Endometrial microvascular endothelial cells (primary cell): Measurements from ENCODE around the gene PAPPA2. TPM values are rescaled to one million over a fixed set of nuclear protein-coding genes. Genes with fewer than 3 reads are reported as not detected.
"Not testable (repeated sequence)": the region's sequence is repeated elsewhere in the genome, so short reads cannot be mapped to it uniquely, and the experiment has no call there.

Source experiments
- in situ Hi-C: cut with HindIII; loops from 2 replicates; pipeline ENCODE4 v1.10.0; 2017; ENCODE audit warnings: low sequenced_read_pairs, low pct_unique_long_range_greater_than_20kb; ENCODE audit errors: inconsistent ontology term
- total RNA-seq: library from RNA; depleted of rRNA; stranded (reverse); fragments of >200 nt; gene quantifications from one replicate; pipeline ENCODE4 v1.2.3, GENCODE V29; 2015; ENCODE audit errors: inconsistent ontology term

The PAPPA2 gene
- total RNA-seq, 1 donor from 2014 or later, result not detected

DNA sequence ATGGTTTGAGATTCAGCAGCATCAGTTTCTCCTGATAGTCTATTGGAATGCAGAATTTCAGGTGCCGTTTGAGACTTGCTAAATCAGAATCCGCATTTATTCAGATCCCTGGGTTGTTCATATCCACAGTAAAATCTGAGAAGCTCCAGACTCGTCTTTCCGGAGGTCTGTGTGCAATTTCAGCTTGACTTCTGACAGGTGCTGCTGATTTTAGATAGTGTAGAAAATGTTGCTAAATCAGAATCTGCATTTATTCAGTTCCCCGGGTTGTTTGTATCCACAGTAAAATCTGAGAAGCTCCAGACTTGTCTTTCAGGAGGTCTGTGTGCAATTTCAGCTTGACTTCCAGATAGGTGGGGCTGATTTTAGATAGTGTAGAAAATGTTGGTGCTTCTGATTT lies 113.7 kb downstream of the PAPPA2 start:
- in situ Hi-C loops, result no loop called here

DNA sequence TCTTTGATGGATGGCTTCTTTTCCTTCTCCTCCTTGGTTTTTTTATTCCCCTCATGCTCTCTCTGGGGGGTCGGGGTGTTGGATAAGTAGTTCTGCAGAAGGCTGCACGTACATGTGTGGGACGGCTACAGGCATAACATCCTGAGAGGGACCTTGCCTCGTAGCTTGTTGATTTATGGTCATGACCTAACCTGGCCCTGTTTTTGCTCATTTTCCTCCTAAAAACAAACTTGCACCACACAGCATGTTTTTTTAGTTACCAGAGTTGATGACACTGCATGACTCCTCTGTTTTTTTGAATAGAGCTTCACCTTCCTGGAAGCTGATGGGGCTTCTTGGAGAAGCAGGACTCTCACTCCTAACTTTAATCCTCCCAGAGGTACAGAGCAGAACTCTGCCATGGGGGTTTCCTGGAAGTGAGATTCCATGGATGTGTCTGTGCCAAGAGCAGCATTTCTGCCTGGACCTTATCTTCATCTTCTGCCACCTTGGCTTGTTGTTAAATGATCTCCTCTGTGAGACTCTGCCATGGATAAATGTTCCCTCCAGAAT lies 114.7 kb downstream of the PAPPA2 start:
- in situ Hi-C loops, result no loop called here

DNA sequence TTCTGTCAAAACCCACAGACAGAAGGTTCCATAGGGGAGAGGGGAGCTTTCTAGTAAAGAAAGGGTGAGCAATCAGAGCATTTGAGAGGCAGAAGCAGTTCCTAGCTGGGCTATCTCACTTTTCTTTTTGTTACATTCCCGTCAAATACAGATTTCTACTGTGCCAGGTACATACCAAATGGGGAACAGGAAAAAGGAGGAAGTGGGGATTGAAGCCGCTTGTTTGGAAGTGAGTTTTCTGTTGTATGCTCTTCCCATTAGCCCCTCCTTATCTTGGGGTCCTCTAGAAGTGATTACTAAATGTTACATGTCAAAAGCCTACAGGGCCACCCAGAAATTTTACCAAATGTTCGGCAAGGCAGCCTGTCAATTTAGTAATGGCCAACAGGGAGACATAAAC lies 116.1 kb downstream of the PAPPA2 start:
- in situ Hi-C loops, result no loop called here

DNA sequence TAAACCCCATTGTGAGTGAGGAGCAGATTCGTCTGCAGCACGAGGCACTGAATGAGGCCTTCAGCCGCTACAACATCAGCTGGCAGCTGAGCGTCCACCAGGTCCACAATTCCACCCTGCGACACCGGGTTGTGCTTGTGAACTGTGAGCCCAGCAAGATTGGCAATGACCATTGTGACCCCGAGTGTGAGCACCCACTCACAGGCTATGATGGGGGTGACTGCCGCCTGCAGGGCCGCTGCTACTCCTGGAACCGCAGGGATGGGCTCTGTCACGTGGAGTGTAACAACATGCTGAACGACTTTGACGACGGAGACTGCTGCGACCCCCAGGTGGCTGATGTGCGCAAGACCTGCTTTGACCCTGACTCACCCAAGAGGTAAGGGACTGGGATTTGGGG lies 132.2 kb downstream of the PAPPA2 start:
- in situ Hi-C loops, result no loop called here

DNA sequence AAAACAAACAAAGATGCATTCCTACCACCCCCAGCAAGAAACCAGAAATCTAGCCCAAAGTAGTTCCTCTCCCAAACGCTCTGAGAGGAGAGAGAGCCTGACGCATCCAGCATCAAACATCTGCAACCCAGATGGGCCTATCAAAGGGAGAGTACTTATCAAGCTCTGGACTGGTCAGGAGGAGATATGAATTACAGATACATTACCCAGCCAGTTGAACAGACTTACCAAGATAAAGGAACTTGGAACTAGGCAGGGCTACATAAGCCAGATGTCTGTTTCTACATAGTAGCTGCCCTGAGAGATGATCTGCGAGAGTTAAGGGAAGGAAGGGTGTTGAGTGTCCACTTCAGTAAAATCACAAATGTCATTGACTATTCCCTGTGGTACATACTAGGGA lies 138.4 kb downstream of the PAPPA2 start:
- in situ Hi-C loops, result no loop called here

DNA sequence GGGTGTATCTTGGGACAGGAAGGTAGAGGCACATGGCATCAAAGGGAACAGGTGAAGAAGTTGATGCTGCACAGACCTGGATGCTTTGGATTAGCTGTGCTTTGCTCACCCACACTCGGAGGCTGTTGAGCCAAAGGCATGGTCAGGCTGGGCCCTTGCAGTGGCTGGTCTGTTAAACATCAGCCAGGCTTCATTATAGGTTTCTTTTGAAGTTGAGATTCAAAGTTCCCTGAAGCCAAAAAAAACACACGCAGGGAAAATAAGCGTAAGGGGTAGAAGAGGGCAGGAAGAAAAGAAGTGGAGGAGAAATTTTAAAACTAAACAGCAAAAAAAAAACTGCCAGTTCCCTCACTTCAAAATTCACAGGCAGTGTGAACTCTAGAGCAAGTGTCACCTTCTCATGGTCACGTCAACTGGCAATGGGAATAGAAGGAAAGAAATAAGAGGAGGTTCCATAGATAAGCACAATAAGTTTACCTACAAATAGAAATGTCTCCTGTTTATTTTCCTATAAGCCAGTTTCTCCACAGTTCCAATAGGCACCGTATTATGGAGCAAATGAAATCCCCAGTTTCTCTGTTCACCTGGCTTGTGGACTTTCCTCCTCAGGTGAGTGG lies 139.5 kb downstream of the PAPPA2 start:
- in situ Hi-C loops, result no loop called here

DNA sequence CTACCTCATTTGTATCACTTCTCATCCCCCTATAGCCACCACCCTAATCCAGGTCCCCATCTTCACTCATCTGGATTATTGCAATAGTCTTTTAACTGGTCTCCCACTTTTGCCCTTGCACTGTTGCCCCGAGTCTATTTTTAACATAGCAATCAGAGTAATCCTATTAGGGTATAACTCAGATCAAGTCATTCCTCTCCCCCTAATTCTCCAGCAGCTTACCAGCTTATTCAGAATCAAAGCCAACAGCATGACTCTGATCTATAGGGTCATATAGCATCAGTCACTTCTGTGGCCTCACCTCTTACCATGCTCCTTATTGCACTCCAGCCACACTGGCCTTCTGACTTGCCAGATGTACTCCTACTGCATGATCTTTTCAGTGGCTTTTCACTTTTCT lies 140.7 kb downstream of the PAPPA2 start:
- in situ Hi-C loops, result no loop called here

DNA sequence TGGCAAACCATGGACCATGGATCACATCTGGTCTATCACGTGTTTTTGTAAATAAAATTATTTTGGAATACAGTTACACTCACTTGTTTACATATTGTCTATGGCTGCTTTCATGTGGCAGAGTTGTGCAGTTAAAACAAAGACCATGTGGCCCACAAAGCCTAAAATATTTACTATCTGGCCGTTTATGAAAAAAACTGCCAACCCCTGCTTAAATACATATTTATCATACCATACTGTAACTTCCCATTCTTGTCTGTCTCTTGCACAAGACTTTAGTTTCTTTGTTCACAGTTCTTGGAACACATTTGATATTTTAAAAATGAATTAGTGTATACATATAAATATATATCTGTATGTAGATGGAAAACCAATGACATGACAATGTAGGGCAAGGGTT lies 141.5 kb downstream of the PAPPA2 start:
- in situ Hi-C loops, result no loop called here

DNA sequence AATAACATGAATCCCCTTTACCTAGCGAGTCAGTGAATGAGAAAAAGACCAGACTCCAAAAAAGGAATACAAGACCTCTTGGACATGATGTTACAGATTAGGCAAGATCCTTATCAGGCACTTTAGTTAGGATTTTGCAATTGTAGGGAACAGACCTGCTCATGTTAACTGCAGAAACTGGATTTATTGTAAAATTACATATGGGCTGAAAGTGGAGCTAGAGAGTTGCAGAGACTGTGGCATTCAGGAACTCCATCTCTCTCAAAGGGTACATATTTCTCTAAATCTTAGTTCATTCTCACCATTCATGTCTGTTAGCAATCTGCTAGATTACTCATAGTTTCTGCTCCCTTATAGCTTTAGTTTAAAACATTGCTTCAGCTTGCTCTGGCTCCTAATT lies 142.2 kb downstream of the PAPPA2 start:
- in situ Hi-C loops, result no loop called here

DNA sequence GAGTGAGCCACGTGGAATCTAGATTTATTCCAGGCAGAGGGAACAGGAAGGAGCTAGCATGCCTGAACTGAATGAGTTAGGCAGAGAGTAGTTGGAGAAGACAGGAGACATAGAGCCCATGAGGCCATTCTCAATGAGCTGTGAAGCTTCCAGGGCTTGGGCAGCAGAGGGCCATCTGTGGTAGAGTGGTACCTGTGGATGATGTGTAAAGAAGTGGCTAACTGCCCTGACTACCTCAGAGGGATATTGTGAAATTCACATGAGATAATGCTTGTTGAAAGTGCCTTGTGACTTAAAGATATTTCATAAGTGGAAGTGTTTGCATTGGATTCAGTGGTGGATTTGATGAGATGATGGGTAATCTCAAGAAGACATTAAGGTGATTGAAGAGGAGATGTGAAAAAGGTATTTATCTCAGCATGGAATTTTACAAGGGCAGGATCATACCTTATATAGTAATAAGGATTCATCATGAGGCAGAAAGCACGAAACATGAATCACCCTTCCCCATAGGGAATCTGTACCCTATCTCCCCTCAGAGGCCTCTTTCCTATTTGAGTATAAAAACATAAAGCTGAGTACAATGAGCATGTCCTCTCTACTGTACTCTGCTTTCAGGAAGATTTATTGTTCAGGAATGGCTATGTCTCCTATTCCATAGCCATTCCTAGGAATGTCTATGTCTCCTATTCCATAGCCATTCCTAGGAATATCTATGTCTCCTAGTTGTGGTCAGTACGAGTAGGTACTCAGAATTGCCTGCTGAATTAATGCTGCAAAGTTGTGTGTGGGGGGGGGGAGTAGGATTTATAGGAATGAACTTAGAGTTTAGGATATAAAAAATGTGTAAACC lies 146.8 kb downstream of the PAPPA2 start:
- in situ Hi-C loops, result no loop called here

DNA sequence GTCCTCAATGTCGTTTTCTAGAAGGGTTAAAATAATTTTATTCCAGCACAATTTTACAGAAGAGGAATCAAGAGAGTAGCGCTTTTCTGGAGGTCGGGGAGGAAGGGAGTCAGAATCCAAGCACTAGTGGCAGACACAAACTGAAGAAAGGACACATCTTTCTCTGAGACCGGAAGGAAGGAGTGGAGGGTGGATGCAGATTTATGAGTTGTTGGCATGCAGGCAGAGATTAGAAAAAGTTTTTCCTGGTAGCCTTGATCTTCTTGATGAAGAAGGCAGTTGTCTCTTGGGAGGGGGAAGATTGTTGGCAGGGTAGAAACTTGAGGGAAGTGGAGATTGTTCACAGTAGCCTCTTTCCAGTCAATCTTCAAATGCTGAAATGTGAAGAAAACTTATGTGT lies 149.8 kb downstream of the PAPPA2 start:
- in situ Hi-C loops, result no loop called here

DNA sequence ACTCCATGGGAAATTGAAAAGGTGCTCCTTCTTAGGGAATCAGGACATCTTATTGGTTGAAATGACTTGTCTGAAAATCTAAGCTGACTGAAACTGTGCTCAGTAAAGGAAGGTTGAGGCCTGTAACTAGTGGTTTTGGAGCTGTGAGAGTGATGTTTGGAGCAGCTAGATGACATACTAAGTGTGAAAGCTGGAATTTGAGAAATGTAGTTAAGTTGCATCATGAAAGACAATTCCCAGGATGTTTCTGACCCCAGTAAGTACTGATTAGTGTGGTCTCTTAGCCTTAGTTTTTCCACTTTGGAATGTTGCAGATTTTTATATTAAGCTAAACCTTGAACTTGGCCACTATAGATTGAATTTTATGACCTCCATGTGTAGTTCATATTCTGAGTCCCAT lies 154.9 kb downstream of the PAPPA2 start:
- in situ Hi-C loops, result no loop called here

DNA sequence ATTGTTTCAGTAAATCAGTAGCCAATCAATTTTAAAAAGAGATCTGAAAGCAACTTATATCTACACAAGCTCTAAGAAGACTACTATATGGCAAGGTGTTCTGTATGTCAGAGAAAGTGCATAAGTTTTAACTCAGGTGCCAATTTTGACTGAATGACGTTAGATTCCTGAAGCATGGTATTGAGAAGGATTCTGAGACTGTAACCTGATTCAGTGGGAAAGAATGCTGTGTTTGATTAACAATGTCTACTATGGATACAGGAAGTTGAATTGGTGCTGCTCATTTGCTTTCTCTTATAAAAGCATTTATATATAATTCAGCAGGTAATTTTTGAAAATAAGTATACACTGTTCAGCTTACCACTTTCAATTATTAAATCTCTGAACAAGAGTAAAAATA lies 156.3 kb downstream of the PAPPA2 start:
- in situ Hi-C loops, result no loop called here

DNA sequence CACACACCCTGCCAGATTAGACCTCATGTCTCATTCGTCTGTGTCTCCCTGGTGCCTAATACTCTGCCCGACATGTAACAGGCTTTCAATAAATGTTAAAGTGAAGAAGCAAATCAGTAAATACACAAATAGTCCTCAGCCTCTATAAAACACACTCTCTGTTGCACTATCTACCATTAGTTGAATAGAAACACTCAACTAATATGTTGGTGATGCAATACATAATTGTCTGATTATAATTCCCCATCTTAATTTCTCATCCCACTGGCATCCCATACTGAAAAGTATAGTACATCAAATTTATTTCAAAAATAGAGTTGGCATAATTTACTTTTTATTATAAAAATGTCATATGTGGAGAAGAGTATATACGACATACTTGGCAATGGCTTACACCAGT lies 162.4 kb downstream of the PAPPA2 start:
- in situ Hi-C loops, result no loop called here

DNA sequence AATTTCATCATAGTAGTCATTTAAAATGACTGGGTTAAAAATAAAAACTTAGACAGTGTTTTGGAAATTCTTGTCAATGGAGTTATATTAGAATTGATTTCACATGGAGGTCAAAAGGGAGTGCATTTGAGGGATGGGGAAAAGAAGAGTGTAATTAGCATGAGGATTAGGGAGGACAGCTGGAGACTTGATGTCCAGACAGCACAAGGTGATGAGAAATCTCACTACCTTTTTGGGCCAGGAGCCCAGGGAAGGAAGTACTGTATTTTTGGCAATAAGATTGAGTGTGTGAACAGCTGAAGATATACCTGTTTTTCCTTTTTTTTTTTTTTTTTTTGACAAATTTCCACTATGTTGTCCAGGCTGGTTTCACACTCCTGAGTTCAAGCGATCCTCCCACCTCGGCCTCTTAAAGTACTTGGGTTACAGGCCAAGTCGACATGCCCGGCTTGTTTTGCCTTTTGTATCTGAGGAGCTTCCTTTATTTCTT lies 163.6 kb downstream of the PAPPA2 start:
- in situ Hi-C loops, result no loop called here

DNA sequence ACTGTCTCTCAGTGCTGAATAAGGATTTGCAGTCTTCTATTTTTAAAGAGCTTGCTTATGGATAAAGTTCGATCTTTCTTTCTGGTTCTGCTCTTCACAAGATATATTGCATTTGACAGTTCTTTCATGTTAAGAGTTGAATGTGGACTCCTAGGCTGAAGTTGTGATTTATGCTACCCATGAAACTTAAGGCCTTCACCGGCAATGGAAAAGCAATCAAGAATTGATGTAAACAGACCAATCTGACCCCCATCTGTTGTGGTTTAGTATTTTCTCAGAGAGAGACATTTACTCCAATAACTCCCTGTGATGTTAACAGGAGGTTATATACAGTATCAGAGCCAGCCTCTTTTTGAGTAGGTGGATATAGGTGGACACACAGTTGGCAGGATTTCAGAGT lies 165.8 kb downstream of the PAPPA2 start:
- in situ Hi-C loops, result no loop called here

DNA sequence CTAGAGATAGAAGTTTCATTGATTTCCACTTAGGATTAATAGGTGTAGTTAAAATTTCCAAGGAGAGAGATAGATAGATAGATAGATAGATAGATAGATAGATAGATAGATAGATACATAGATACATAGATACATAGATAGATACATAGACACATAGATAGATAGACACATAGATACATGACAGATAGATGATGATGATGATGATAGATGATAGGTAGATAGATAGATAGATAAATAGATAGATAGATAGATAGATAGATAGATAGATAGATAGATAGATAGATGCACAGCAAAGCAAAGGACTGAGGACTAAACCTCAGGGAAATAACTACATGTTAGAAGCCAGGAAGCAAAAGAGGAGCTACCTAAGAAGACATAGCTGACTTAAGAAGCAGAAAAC lies 171.8 kb downstream of the PAPPA2 start:
- in situ Hi-C loops, result not testable (repeated sequence)

DNA sequence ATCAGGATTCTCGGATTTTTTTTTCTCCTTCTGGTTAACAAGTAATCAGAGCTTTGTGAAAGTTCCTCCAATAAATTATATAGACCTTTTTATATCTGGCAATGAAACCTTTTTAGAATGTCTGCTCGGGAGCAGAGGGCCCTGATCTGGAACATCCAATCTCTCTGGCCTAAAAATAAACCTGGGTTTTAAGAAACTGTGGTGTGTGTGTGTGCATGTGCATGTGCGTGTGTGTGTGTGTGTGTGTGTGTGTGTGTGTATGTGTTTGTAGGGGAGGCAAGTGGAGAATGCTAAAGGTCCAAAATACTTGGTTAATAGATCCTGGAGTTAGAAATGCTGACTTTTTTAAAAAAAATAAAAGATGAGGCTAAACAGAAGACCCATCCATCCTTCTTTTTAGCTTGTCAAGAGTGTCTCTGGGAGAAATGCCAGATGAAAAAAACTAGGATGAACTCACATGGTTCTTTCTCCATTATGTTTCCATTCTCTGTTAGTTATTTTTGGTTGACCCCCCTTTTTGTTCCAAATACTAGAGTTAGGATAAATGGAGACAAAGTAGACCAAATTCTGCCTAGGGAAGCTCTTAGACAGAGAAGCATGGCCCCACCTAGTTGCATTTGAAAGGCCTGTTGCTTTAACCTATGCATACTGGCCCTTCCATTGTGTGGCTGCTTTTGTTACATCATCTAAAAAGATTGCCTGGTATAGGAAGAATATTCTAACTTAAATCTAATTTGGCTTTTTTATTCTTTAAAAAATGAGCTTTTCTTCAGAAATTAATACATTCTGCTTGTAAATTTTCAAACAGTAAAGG lies 175.9 kb downstream of the PAPPA2 start:
- in situ Hi-C loops, result no loop called here

DNA sequence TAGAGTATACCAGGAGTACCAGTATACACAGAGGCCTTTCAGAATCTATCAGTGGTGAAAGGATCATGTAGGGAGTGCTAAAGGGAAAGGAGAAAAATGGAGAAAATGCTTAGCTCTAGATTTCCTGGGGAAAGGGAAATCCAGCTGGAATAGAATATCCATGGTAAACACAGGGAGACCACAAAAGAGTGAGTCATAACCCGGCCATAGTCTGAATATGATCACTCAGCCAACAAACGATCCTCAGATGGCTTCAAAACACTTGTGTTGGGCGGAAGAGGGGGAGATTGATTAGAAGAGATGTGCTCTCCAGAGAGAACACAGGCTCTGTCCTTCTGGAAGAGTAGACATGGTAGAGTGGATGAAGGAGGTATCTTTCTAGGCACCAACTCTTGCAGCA lies 180.6 kb downstream of the PAPPA2 start:
- in situ Hi-C loops, result no loop called here
